Adrenal gland (tissue), 12 donors: ENCODE measurements around the gene CENPT. TPM values are rescaled to one million over a fixed set of nuclear protein-coding genes. Genes with fewer than 3 reads are reported as not detected.

ENCODE experiments used
- DNase-seq, 7 donors: peaks; one replicate each; pipeline ENCODE4 v3.0.0-alpha.2; 2019 to 2020
- H3K27ac ChIP-seq, 5 donors: fragments of 200-600 bp; sonication (generic) in 4 of 5; 1 replicate in 3 of 5; 2 replicates in 2 of 5; pipeline versions ENCODE4 v1.5.1 to v1.8.0; 2016 to 2020; ENCODE audit warnings: mild to moderate bottlenecking in 1 of 5
- H3K27me3 ChIP-seq: fragments of 200-600 bp; 2 replicates; pipeline ENCODE4 v1.8.0; 2021
- H3K36me3 ChIP-seq, 2 donors: fragments of 200-600 bp; replicated peaks in 1 of 2; 1 replicate in 1 of 2; 2 replicates in 1 of 2; pipeline versions ENCODE4 v1.5.1 to v1.8.0; 2018 to 2022
- H3K4me1 ChIP-seq, 2 donors: fragments of 200-600 bp; replicated peaks in 1 of 2; 1 replicate in 1 of 2; 2 replicates in 1 of 2; pipeline versions ENCODE4 v1.5.1 to v1.8.0; 2018 to 2021
- H3K4me3 ChIP-seq, 4 donors: fragments of 200-600 bp; sonication (generic) in 3 of 4; one replicate each; pipeline ENCODE4 v1.5.1; 2016 to 2018
- H3K9me3 ChIP-seq, 3 donors: fragments of 200-600 bp; sonication (generic) in 1 of 3; replicated peaks in 1 of 3; 1 replicate in 2 of 3; 2 replicates in 1 of 3; pipeline versions ENCODE4 v1.5.1 to v1.8.0; 2016 to 2021
- CTCF ChIP-seq, 6 experiments: fragments of 450-650 bp in 4 of 6; fragments of 200-600 bp in 2 of 6; sonication (generic) in 1 of 6; IDR thresholded peaks; 1 replicate in 5 of 6; 2 replicates in 1 of 6; pipeline versions ENCODE4 v1.5.1 to v1.8.0; 2016 to 2021; ENCODE audit warnings: antibody characterized with exemption in 6 of 6, mild to moderate bottlenecking in 2 of 6, moderate library complexity in 1 of 6
- POLR2A ChIP-seq, 2 donors: fragments of 450-650 bp; IDR thresholded peaks; one replicate each; pipeline ENCODE4 v1.6.1; 2017; ENCODE audit warnings: antibody characterized with exemption in 2 of 2, mild to moderate bottlenecking in 2 of 2, moderate library complexity in 1 of 2
- WGBS, 4 donors: extraction: QIAGEN DNeasy Blood & Tissue Kit in 2 of 4; methylation state at CpG; one replicate each; pipeline versions ENCODE4 v1.1.5 to v1.1.7; 2013 to 2017; 5-methylcytosine and 5-hydroxymethylcytosine counted together
- intact Hi-C, 2 donors: fragments of 100-400 bp; cut with DNase I; formaldehyde crosslinking; loops; one replicate each; pipeline versions ENCODE4 v1.14.1 to v1.15.0; 2022 to 2023
- polyA plus RNA-seq, 3 donors: library from polyadenylated mRNA; stranded (reverse); fragments of 200-250 nt in 2 of 3; fragments of 350-450 nt in 1 of 3; fragmentation: Illumina TruSeq in 1 of 3; extraction: RNeasy Lipid Tissue Mini Kit (QIAGEN cat#74804) in 1 of 3; gene quantifications; one replicate each; pipeline ENCODE4 v1.2.3, GENCODE V29; 2013 to 2014
- total RNA-seq, 9 donors: library from RNA; depleted of rRNA in 4 of 9; stranded (reverse); fragments of >200 nt in 4 of 9; fragments of 120-200 nt in 1 of 9; fragmentation: NEBNext Ultra II Directional in 1 of 9; extraction: Animal tissue kit (Norgen Biotek cat#: 25700) in 1 of 9; gene quantifications; one replicate each; pipeline versions ENCODE4 v1.1.0 to v1.2.4, GENCODE V29; 2013 to 2023
- donor health status: healthy with polysubstance abuse.
- donor health status: Bipolar disorder and iron deficiency.
- donor health status: DM: yes; HTN: yes; CAD: no.
- donor health status: DM: no; HTN: no; CAD: no.
- donor health status: DM: no; HTN: no; CAD: no.
- donor health status: DM: yes; HTN: yes; CAD: no.

CENPT gene
- total and polyA plus RNA-seq, 12 donors = 15.8 to 250 (median 38.8) TPM

GRCh38 chr16:67790071-67790470, 57.4 kb downstream of the CENPT start:
- no peak overlapping the region for H3K4me3 ChIP-seq

GRCh38 chr16:67786491-67786890, 61.0 kb downstream of the CENPT start:
- Histone ChIP-seq H3K4me3 (no peak overlapping the region), H3K27me3 (no peaks in the 10 kb centered on the region), H3K4me1 (no peaks in the 10 kb centered on the region), H3K27ac (no peak overlapping the region), H3K9me3 (no peaks in the 10 kb centered on the region), H3K36me3 (no peaks in the 10 kb centered on the region)
- TF ChIP-seq CTCF (IDR thresholded peaks at IDR 0.05) = no peak
- TF ChIP-seq POLR2A (IDR thresholded peaks at IDR 0.05) = no peak
- DNase-seq = no peak
- 77 to 95% (median 93%) methylated on average over 5 of the region's 5 CpGs for WGBS, 4 donors
- intact Hi-C loops = no loop called here

More at GRCh38 chr16:67790071-67790470, 57.4 kb downstream of the CENPT start:
- Histone ChIP-seq H3K4me1 (no peaks in the 10 kb centered on the region), H3K36me3 (no peaks in the 10 kb centered on the region), H3K27me3 (no peaks in the 10 kb centered on the region), H3K9me3 (no peaks in the 10 kb centered on the region), H3K27ac (no peak overlapping the region)
- TF ChIP-seq POLR2A (IDR thresholded peaks at IDR 0.05) (no peak), CTCF (IDR thresholded peaks at IDR 0.05) (no peak)
- DNase-seq = no peak
- intact Hi-C loops = no loop called here

- no peak overlapping the region for H3K4me3 ChIP-seq
- intact Hi-C loops = no loop called here
- peaks cover 4 to 18% of the 10 kb centered on the region in 2 donors for H3K4me1 ChIP-seq
- H3K27ac ChIP-seq = no peak overlapping the region
- no peaks in the 10 kb centered on the region for H3K27me3 ChIP-seq
- no peaks in the 10 kb centered on the region for H3K36me3 ChIP-seq
- no peak for DNase-seq
- H3K9me3 ChIP-seq = no peaks in the 10 kb centered on the region
- TF ChIP-seq CTCF (IDR thresholded peaks at IDR 0.05) = no peak
These were observed 64.2 kb downstream of the CENPT start for GRCh38 chr16:67783353-67783725.

GRCh38 chr16:67782567-67783352, 64.7 kb downstream of the CENPT start:
- DNase-seq = no peak
- intact Hi-C loops = no loop called here
- no peaks in the 10 kb centered on the region for H3K36me3 ChIP-seq
- H3K4me3 ChIP-seq = no peak overlapping the region
- 85 to 98% (median 90%) methylated on average over 7 to 12 of the region's 12 CpGs for WGBS, 4 donors
- peaks cover 4 to 18% of the 10 kb centered on the region in 2 donors for H3K4me1 ChIP-seq
- no peaks in the 10 kb centered on the region for H3K9me3 ChIP-seq
- H3K27ac ChIP-seq = no peak overlapping the region
- no peaks in the 10 kb centered on the region for H3K27me3 ChIP-seq
- TF ChIP-seq POLR2A (IDR thresholded peaks at IDR 0.05) (no peak), CTCF (IDR thresholded peaks at IDR 0.05) (no peak)
